HT-29 (cell line): ENCODE results near the gene ZCCHC14. TPM values are rescaled to one million over a fixed set of nuclear protein-coding genes. Genes with fewer than 3 reads are reported as not detected.
A peak's percentile ranks its signal among the peaks of the same experiment; 100 is the strongest.

Source experiments
- DNase-seq: peaks from one replicate; pipeline ENCODE4 v3.0.0-alpha.2; 2015; ENCODE audit warnings: low spot score
- total RNA-seq: library from RNA; depleted of rRNA; stranded (reverse); fragments of >200 nt; shearing (Covaris generic); gene quantifications from 2 replicates; pipeline ENCODE4 v1.2.3, GENCODE V29; 2014

ZCCHC14 gene
- total RNA-seq, 1 experiment from 2014 or later: 13.8 TPM

DNA sequence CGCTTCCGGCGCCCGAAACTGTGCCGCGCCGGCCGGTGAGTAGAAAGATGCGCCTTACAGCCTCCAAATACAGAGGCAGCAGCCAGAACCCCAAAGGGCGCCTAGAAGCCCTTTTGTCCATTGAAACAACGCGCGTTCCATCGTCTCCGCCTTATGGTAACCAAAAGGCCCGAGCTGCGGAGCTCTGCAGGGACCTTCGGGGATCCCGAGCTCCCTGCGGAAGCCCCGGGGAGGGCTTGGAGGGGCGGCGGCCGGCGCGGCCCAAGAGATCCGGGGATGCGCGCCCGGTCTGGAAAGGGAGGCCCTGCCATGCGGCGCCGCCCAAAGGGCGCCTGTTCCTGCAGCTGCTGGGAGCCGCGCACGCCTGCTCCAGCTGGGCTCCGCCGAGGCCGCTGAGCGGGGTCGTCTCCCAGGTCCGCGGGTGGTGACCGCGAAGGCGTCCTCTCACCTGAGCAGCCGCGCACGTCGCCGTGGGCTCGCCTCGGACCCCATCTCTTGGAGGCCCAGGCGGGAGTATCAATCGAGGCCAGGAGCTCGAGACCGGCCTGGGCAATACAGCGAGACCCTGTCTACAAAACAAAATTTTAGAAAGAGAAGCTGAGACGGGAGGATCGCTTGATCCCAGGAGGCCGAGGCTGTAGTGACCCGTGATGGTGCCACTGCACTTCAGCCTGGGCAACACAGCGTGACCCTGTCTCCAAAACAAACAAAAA is 108.5 kb downstream of the ZCCHC14 start:
- DNase-seq: peak; percentile 42

DNA sequence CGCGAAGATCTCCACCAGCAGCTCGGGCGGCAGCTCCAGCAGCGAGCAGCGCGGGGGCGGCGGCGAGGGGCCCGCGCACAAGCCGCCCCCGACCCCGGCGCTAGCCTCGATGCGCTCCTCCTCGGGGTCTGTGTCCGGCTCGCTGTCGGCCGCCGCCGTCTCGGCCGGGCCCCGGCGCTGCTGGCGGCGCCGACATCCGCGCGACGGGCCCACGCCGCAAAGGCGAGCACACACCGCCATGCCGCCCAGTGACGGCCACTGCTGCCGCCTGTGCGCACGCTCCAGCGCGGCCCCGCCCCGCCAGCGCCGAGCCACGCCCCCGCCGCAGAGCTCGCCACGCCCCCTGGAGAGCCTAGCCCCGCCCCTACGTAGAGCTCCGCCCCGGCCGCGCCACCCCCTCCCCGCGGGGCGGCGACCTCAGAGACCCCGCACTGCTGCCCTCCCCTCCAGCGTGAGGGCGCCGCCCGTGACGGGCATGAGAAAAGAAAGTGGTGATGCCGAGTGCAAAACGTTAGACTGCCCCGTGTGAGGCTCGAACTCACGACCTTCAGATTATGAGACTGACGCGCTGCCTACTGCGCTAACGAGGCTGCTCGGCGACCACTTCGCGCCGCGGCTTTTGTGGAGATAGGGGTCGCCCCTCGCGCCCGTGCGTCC is 109.2 kb downstream of the ZCCHC14 start, which contains the start of gene FBXO31:
Gene FBXO31, minus strand, starts transcription at position 272 of the 657 bp plus-strand sequence. Its CDS starts 32 bp downstream, at position 240.
- peak; percentile 89 for DNase-seq

DNA sequence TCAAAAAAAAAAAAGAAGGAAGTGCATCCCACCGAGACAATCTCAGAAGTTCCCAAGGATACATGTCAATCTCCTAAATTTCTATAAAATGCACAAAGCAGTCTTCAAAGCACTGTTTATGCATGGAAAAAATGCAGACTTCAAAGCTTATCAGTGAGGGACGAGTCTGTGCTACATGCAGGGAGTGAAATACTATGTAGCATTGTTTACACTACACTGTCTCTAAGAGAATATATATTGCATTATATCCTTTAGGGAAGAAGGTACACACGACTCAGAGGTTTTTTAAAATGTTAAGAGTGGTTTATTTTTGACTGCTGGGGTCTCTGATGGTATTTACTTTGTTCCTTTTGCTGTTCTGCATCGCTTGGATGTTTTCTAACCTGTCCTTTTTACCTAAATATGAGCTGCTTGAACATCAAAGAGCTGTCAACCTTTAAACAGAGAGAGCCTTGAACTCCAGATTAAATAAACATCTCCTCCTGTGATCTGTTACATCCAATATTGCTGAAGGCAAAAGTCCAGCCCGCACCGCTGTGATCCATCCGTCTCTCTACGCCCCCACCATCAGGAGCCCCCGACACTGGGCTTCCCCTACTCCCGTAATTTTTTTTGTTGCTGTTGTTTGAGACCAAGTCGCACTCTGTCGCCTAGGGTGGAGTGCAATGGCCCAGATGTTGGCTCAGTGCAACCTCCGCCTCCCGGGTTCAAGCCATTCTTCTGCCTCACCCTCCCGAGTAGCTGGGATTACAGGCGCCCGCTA is 110.6 kb downstream of the ZCCHC14 start:
- no peak for DNase-seq

DNA sequence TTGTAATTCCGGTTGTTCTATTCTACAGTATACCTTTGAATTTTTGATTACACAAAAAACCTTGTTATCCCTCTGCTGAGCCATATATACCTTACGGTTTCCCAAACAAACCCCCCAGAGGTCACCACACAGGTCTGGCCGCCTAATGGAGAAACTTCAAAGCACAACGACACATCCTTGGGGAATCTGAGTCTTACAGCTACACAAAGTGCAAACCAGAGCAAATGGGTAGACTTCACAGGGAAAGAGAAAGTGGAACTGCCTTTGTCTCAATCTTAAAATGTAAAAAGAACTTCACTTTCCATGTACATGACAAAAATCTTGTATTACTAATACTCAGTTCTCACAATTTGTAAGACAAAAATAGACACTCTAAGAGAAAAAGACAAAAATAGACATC is 111.9 kb downstream of the ZCCHC14 start:
- no peak for DNase-seq

DNA sequence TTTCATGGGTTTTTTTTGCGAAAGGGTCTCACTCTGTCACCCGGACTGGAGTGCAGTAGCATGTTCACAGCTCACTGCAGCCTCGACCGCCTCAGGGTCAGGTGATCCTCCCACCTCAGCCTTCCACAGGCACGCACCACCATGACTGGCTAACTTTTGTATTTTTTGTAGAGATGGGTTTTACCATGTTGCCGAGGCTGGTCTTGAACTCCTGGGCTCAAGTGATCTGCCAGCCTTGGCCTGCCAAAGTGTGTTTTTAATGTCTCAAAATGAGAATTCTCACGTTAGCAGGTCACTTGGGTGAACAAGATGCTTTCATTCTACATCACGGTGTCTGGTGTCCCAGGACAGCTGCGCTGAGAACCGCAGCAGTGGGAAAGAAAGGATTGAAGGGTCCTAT is 112.4 kb downstream of the ZCCHC14 start:
- no peak for DNase-seq

DNA sequence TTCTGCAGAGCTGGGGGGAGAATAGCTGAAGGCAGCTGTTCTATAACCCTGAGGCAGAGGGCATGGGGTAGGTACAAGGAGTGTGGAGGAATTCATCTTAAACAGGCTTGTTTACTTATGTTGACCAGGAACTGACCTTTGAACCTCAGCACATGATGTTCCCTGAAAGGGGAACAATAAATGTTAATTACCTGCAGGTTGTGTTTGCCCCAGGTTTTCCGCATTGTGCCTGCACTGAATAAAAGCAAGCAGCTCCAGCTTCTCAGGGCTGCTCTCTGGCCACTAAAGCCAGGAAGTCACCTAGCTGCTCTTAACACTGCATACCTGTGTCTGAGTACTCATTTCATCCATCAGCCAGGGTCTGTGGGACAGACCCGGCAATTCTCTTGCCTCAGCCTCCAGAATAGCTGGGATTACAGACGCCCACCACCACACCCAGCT is 113.5 kb downstream of the ZCCHC14 start:
- peak; percentile 45 for DNase-seq

DNA sequence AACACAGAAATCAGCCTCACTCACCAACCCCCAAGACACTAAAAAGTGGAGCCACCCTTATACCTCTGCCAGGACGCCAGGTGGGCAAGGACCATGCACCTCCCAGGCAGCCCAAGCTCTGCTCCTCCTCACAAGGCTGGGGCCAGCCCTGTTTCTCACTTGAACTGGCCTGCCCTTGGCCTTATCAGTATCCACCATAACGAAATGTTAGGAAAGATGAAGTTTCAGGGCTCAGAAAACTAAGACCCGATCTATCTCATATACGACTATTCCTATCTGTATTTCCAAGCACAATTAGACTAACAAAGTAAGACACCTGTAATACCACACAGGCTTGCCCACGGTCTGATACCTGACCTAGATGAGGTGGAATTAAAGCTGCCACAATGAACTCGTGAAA is 116.2 kb downstream of the ZCCHC14 start:
- no peak for DNase-seq

DNA sequence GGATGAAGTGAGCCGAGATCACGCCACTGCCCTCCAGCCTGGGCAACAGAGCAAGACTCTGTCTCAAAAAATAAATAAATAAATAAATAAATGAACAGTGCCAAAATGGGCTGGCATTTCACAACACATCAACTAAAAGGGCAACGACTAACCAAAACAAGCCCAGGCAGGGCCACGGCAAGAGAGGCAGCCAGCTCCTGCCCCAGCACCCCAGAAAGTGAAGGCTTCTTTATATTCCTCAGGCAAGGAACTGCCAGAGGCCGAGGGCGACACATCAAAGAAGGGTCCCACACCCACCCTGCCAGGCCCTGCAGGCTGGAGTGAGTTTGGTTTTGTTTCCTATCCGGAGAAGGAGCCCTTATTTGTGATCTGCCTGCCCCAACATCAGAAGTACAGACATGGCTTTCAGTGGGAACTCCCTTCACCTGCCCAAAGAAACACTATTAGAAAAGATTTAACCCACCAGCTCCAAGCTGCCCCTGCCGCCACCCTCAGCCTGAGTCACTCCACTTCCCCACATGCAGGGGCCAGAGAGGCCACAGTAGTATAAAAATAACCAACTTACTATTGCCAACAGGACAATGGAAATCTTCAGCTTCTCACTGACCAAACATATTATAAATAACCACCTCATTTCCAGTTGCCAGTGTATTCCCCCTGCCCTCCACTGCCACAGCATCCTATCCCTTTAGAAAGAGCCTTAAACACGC is 117.2 kb downstream of the ZCCHC14 start:
- DNase-seq: no peak

DNA sequence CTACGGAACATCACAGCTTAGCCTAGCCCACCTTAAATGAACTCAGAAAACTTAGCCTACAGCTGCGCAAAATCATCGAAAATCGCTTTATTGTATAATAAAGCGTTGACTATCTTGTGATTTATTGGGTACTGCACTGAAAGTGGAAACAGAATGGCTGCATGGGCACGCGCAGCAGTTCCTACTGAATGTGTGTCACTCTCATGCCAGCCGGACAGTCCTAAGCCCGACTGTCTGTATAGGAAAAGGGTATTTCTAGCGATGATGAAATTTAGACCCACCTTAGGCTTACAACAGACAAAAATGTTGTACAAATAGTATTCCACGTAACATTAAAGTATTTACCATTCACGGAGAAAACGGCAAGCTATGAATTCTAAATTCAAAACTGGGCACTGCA is 118.5 kb downstream of the ZCCHC14 start:
- DNase-seq: no peak

DNA sequence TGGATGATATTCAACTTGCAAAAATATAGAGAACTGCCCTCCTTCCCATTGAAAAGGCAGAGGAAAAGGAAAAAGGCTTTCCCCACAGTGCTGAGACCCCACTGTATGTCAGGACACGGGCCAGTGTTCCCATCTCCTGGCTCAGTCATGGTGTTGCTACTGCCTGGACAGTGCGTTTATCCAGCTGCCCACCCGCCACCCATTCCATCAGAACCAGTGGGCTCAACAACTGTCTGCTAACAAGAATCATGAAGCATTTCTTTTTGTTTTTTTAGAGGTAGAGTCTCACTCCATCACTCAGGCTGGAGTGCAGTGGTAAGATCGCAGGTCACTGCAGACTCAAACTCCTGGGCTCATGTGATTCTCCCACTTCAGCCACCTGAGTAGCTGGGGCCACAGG is 120.5 kb downstream of the ZCCHC14 start:
- no peak for DNase-seq

DNA sequence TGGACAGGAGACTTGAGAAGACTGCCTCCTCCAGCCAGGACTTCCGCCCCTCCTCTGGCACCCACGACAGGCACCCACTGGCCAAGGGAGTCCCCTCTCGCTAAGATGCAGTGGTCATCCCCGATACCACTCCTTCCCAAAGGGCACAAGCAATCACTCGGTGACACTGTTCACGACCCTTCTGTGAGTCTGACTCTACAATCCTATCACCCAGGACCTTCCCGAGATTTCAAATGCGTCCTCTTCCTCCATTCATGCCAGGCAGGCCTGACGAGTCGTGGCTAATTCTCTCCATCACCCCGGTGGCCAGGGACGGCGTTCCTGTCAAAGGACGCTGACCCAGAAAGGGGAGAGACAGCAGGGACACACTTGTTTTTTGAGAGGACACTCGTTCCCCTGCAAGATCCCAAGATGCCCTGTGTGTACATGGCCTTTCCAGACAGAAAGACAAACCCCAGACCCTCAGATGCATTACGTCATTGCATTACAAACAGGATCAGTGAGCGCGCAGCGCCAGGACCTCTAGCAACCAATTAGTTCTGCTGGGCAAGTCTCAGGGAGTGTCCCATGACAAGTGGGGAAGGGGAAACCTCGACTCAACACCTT is 121.5 kb downstream of the ZCCHC14 start:
- no peak for DNase-seq

DNA sequence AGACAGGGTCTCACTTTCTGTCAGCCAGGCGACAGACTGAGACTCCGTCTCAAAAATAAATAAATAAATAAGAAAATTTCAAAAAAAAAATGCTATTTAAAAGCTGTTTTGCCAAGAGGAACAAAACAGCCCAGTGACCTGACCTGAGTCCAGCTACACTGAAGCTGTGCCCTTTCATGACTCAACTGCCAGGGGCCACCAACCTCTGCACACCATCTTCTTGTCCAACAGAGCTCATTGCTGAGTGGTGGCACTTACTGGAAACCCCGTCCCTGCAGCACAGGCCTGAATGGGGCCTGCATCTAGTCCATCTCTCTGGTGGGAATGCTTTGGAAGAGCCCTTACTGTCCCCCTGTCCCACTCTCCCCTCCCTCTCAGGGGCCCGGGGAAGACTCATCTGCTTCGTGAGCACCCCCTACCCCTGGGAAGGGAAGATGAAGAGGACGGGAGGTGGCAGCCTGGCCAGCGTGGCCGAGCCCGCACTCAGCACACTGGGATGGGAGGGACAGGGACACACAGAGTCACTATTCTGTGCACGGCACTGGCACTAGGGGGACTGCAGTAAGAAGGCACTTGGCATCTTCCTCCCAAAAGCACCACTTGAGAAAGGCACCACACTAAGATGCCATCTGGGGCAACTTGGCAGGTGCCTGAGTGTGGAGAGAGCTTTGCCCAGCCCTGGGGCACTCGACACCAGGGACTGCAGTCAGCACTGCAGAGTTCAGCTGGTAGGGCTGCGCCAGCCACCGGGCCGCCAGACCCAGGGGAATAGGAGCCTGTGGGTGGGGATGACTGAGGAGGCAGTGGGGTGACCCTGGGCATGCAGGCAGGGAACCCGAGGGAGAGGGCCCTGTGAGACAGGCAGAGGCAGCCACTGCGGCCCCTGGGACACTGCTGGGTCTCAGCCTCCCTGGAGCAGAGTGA is 122.8 kb downstream of the ZCCHC14 start:
- no peak for DNase-seq

DNA sequence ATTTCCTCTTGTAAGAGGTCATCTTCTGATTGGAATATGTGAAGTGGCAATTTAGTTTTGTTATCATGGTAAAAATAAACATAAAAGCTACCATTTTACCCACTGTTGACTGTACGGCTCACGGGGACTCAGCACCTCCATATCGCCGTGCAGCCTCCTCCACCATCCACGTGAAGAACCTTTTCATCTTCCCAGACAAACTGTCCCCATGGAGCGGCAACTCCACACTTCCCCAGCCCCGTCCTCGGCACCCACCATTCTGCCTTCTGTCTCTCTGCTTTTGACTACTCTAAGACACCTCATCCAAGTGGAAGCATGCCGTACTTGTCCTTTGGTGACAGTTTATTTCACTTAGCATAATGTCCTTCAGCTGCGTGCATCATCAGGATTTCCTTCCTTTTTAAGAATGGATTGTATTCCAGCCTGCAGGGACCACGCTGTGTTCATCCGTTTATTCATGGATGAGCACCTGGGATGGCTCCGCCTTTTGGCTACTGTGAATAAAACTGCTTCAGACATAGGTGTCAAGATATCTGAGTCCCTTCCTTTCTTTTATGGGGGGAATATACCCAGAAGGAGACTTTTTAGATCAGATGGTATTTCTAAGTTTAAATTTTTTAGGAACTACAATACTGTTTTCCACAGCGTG is 123.6 kb downstream of the ZCCHC14 start:
- DNase-seq: no peak

DNA sequence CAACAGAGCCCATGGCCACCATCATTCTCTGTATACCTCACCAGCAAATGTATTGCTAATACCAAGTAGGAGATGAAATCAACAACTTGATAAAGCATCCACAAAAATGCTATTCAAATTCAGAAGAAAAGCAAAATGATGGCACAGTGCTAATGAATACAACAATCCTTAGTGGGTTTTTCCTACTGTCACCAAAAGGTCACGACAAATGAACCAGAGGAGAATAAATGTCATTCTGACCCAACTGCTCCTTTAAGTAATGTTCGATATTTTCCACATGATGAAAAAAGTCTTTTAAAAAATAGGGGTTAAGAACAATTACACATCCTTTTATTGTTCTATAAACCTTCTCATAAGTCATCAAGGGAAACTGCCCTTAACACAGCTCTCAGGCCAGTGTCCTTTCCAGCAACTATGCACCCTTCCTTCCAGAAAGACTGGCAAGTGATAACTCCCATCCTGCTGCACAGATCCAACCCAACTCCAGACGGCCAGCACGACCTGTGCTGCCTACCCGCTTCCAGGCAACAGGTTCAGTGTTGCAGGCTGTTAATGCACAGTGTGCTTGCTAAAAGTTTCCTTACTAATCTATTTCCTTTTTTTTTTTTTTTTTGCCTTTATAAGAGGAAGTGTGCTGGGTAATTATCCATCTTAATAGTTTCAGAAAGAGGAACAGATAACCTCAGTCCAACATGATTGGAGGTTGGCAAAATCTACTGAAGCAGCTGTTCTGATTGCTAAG is 124.6 kb downstream of the ZCCHC14 start:
- DNase-seq: no peak

DNA sequence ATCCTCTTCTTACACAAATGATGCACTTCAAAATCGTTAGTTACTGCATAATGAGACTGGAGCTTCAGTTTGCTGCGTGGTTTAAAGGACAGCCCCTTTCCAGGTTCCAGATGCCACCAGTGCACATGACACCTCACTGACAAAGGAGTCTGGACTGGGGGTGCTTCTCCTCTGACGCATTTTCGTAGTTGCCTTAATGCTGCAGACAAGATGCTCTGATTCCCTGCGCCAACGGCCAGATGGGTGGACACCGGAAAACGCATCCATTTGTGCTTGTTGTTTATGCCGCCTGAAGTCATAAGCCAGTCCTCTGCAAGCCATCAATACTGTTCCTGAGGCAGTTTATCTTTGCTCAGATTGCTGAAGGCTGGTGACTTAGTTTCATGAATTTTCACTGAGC is 125.3 kb downstream of the ZCCHC14 start:
- no peak for DNase-seq

DNA sequence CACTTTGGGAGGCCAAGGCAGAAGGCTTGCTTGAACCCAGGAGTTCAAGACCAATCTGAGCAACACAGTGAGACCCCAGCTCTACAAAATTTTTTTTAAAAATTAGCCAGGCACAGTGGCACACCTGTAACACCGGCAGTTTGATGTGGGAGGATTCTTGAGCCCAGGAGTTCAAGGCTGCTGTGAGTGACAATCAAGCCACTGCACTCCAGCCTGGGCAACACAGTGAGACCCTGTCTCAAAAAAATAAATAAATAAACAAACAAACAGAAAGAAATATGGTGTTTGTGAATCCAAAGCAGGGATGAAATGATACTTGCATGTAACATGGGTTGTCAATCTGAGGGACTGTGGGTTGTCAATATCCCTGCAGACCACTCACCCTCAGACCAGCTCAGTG is 125.9 kb downstream of the ZCCHC14 start:
- no peak for DNase-seq

DNA sequence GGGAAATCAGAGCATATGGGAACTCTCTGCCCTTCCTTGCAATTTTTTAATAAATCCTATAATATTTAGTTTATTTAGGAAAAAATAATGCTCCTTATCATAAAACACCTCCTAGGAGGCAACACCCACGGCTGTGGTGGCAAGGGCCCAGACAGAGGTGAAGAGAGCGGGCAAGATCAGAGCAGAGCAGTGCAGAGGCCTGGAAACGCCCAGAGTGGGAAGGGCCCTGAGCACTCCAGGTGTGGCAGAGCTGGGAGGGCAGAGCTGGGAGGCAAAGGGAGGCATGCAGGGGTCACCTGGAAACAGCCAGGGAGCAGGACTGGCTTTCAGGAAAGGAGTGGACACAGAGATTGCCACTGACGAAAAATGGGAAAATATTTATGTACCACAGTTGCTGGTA is 126.5 kb downstream of the ZCCHC14 start:
- DNase-seq: no peak

DNA sequence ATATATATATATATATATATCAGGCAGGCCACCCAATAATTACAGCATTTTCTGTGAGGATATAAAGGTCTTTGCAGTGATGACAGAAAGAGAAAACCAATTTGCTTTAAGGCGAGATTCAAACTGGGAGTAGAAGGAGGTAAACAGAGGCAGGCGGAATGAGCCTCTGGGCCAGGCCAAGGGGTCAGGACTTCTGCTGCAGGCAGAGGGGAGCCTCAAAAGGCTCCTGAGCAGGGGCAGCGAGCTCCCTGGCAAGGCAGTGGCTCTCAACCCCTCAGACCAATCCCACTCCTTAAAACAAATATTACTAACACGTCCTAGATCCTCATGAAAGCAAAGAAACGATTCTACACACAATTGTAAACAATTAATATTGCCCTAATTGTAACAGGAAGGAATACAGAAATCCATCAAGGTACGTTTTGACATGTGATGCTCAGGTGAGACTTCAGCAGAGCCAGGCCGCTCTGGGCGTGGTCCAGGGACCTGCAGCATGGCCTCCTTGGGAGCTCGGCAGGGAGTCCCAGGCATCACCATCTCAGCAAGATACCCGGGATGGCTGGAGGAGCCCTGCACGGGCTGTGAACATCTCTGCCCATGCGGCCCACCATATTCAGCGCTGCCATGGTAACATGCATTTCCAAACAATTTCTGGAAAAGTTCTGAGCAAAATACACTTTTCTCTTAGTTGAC is 127.7 kb downstream of the ZCCHC14 start:
- no peak for DNase-seq
